Karpas-422 (cell line): ENCODE measurements around the gene LRRC4C. TPM values are rescaled to one million over a fixed set of nuclear protein-coding genes. Genes with fewer than 3 reads are reported as not detected.
"Not testable (repeated sequence)": the region's sequence is repeated elsewhere in the genome, so short reads cannot be mapped to it uniquely, and the experiment has no call there.

ENCODE experiments used
- DNase-seq: peaks from one replicate; pipeline ENCODE4 v3.0.0-alpha.2; 2015
- H2AFZ ChIP-seq: fragments of 200-600 bp; sonication (generic); 2 replicates; pipeline ENCODE4 v1.6.1; 2014; ENCODE audit warnings: antibody characterized with exemption, low read length, mixed read lengths
- H3K27ac ChIP-seq: fragments of 200-600 bp; sonication (generic); 2 replicates; pipeline ENCODE4 v1.5.1; 2014; ENCODE audit warnings: mild to moderate bottlenecking, low read length, moderate library complexity
- H3K27me3 ChIP-seq: fragments of 200-600 bp; sonication (generic); 2 replicates; pipeline ENCODE4 v1.6.1; 2014; ENCODE audit warnings: low read length, mixed read lengths
- H3K36me3 ChIP-seq: fragments of 200-600 bp; sonication (generic); 2 replicates; pipeline ENCODE4 v1.6.1; 2014; ENCODE audit warnings: low read length, mixed read lengths; ENCODE audit not compliant: insufficient read depth
- H3K4me1 ChIP-seq: fragments of 200-600 bp; sonication (generic); 2 replicates; pipeline ENCODE4 v1.6.1; 2014; ENCODE audit warnings: mild to moderate bottlenecking, low read length, mixed read lengths
- H3K4me2 ChIP-seq: fragments of 200-600 bp; sonication (generic); 2 replicates; pipeline ENCODE4 v1.6.1; 2014; ENCODE audit warnings: low read length, low read depth, mild to moderate bottlenecking; ENCODE audit not compliant: poor library complexity, severe bottlenecking
- H3K4me3 ChIP-seq: fragments of 200-600 bp; sonication (generic); 2 replicates; pipeline ENCODE4 v1.5.1; 2014; ENCODE audit warnings: mild to moderate bottlenecking, antibody characterized with exemption, low read length, mixed read lengths
- H3K79me2 ChIP-seq: fragments of 200-600 bp; sonication (generic); 2 replicates; pipeline ENCODE4 v1.6.1; 2014; ENCODE audit warnings: mild to moderate bottlenecking, low read length, mixed read lengths
- H3K9ac ChIP-seq: fragments of 200-600 bp; sonication (generic); 2 replicates; pipeline ENCODE4 v1.6.0; 2014; ENCODE audit warnings: low read length
- H3K9me2 ChIP-seq: fragments of 200-600 bp; sonication (generic), shearing (Covaris generic); replicated peaks from 2 replicates; pipeline ENCODE4 v1.6.0; 2014; ENCODE audit warnings: mild to moderate bottlenecking, low read length, moderate library complexity; ENCODE audit not compliant: insufficient read depth
- H3K9me3 ChIP-seq: fragments of 300-700, 200-600 bp; sonication (generic); 2 replicates; pipeline ENCODE4 v1.6.1; 2014; ENCODE audit warnings: low read length, mixed read lengths
- H4K20me1 ChIP-seq: fragments of 200-600 bp; sonication (generic); 2 replicates; pipeline ENCODE4 v1.6.1; 2014; ENCODE audit warnings: mild to moderate bottlenecking, antibody characterized with exemption, low read length, low read depth; ENCODE audit not compliant: insufficient read depth
- total RNA-seq: library from RNA; depleted of rRNA; stranded (reverse); fragments of >200 nt; shearing (Covaris generic); gene quantifications from 2 replicates; pipeline ENCODE4 v1.2.3, GENCODE V29; 2014; ENCODE audit warnings: low replicate concordance

The LRRC4C gene
- total RNA-seq, 1 experiment from 2014 or later: not detected

GRCh38 chr11:40958707-40959106 lies 500.7 kb downstream of the LRRC4C start:
- H3K4me1 ChIP-seq: no peaks in the 10 kb centered on the region
- H3K9me3 ChIP-seq: peaks cover 28% of the 10 kb centered on the region
- H3K27me3 ChIP-seq: no peaks in the 10 kb centered on the region
- no peaks in the 10 kb centered on the region for H3K79me2 ChIP-seq
- no peaks in the 10 kb centered on the region for H4K20me1 ChIP-seq
- no peak overlapping the region for H3K9ac ChIP-seq
- no peak overlapping the region for H3K4me3 ChIP-seq
- no peak overlapping the region for H3K27ac ChIP-seq
- no peak for DNase-seq
- no peaks in the 10 kb centered on the region for H3K9me2 ChIP-seq
- no peak overlapping the region for H3K4me2 ChIP-seq
- H3K36me3 ChIP-seq: no peaks in the 10 kb centered on the region
- H2AFZ ChIP-seq: no peak overlapping the region

- H3K36me3 ChIP-seq: no peaks in the 10 kb centered on the region
- H3K4me1 ChIP-seq: no peaks in the 10 kb centered on the region
- no peaks in the 10 kb centered on the region for H3K79me2 ChIP-seq
- peaks cover 31% of the 10 kb centered on the region for H3K9me3 ChIP-seq
- H3K9me2 ChIP-seq: no peaks in the 10 kb centered on the region
- H4K20me1 ChIP-seq: no peaks in the 10 kb centered on the region
- no peak for DNase-seq
- H3K4me3 ChIP-seq: no peak overlapping the region
- no peak overlapping the region for H2AFZ ChIP-seq
- H3K27ac ChIP-seq: no peak overlapping the region
- H3K4me2 ChIP-seq: no peak overlapping the region
- H3K9ac ChIP-seq: no peak overlapping the region
- no peaks in the 10 kb centered on the region for H3K27me3 ChIP-seq
Measured at GRCh38 chr11:40952479-40952878, 507.0 kb downstream of the LRRC4C start.

DNA sequence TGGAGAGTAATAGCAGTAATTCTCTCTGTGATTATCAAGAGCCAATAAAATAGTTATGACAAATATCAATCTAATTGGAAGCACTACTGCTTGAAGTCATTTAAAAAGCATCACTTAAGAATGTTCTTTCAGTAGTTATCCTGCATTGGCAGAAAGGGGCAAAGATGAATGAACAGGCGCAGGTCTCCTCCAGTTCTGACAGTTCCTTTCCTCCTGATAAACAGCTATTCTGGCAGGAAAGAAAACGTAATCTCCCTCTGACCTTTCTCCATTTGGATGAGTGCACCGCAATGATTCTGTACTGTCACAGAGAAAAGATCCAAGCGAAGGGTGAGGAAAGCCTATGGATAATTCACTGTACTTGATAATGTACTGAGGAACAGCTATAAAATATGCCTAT lies 521.5 kb downstream of the LRRC4C start:
- Histone ChIP-seq H3K27ac (no peak overlapping the region), H3K4me2 (no peak overlapping the region), H3K36me3 (no peaks in the 10 kb centered on the region), H3K9me3 (peaks cover 35% of the 10 kb centered on the region), H4K20me1 (no peaks in the 10 kb centered on the region), H3K4me3 (no peak overlapping the region), H3K9me2 (no peaks in the 10 kb centered on the region; the same call in 1 of the 2 replicates), H3K9ac (no peak overlapping the region), H2AFZ (no peak overlapping the region), H3K4me1 (no peaks in the 10 kb centered on the region), H3K27me3 (no peaks in the 10 kb centered on the region), H3K79me2 (no peaks in the 10 kb centered on the region)
- no peak for DNase-seq

DNA sequence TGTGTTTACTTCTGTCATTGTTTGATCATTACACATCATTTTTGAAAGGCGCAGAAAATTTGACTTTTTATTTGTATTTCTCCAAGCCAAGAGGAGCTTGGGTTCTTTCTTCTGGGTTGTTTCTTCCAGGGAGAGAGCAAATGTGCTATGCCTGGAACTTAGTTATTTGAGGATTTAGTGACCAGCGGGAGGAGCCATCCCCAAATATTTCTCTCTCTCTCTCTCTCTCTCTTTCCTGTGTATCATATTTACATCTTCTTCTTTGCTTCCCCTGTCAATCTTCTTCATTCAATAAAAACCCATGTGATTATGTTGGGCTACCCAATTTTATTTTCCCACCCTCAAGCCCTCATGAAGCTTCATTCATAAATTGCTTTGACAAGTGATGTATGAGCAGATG lies 534.5 kb downstream of the LRRC4C start:
- Histone ChIP-seq H3K4me3 (no peak overlapping the region), H3K27ac (no peak overlapping the region), H3K36me3 (no peaks in the 10 kb centered on the region), H3K9me2 (no peaks in the 10 kb centered on the region), H4K20me1 (no peaks in the 10 kb centered on the region), H2AFZ (no peak overlapping the region), H3K9me3 (peaks cover 24% of the 10 kb centered on the region), H3K9ac (no peak overlapping the region), H3K4me1 (no peaks in the 10 kb centered on the region), H3K27me3 (no peaks in the 10 kb centered on the region), H3K79me2 (no peaks in the 10 kb centered on the region), H3K4me2 (no peak overlapping the region)
- no peak for DNase-seq

- no peaks in the 10 kb centered on the region for H4K20me1 ChIP-seq
- no peak overlapping the region for H3K27ac ChIP-seq
- H3K4me3 ChIP-seq: no peak overlapping the region
- no peaks in the 10 kb centered on the region for H3K4me1 ChIP-seq
- H3K79me2 ChIP-seq: no peaks in the 10 kb centered on the region
- no peak overlapping the region for H3K9ac ChIP-seq
- H3K27me3 ChIP-seq: no peaks in the 10 kb centered on the region
- H3K9me3 ChIP-seq: peaks cover 34% of the 10 kb centered on the region
- no peaks in the 10 kb centered on the region for H3K36me3 ChIP-seq
- no peak overlapping the region for H3K4me2 ChIP-seq
- DNase-seq: no peak
- no peaks in the 10 kb centered on the region for H3K9me2 ChIP-seq
- no peak overlapping the region for H2AFZ ChIP-seq
Measured at GRCh38 chr11:40921246-40921645, 538.2 kb downstream of the LRRC4C start.

DNA sequence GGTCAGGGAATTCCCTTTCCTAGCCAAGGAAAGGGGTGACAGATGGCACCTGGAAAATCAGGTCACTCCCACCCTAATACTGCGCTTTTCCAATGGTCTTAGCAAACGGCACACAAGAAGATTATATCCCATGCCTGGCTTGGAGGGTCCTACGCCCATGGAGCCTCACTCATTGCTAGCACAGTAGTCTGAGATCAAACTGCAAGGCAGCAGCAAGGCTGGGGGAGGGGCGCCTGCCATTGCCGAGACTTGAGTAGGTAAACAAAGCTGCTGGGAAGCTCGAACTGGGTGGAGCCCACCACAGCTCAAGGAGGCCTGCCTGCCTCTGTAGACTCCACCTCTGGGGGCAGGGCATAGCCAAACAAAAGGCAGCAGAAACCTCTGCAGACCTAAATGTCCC lies 548.7 kb downstream of the LRRC4C start:
- not testable (repeated sequence) for DNase-seq, H3K9ac ChIP-seq, H3K27me3 ChIP-seq, H2AFZ ChIP-seq, H3K4me1 ChIP-seq, H3K36me3 ChIP-seq, H3K4me2 ChIP-seq, H3K79me2 ChIP-seq, H4K20me1 ChIP-seq, H3K4me3 ChIP-seq, H3K9me2 ChIP-seq, H3K27ac ChIP-seq
- H3K9me3 ChIP-seq: peaks cover 20% of the 10 kb centered on the region

DNA sequence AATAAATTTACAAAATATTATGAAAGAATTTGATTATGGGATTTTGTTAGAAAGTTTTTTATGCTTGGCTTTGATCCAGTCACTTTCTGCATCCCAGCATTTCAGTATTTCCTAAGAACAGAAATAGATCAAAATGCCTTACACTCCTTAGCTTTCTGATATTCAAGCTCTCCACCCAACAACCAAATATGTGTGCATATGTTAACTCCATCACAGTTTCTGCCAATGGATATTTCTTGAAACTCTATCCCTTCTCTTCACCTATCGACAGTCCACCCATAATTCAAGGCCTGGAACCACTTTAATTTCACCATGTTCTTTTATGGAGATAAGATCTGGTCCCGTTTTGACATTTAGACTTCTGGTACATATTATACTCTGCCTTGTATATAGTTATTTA lies 565.0 kb downstream of the LRRC4C start:
- H3K27me3 ChIP-seq: no peaks in the 10 kb centered on the region
- peaks cover 12% of the 10 kb centered on the region for H3K9me3 ChIP-seq
- no peaks in the 10 kb centered on the region for H3K9me2 ChIP-seq
- H2AFZ ChIP-seq: no peak overlapping the region
- DNase-seq: no peak
- H3K4me1 ChIP-seq: no peaks in the 10 kb centered on the region
- no peak overlapping the region for H3K9ac ChIP-seq
- H4K20me1 ChIP-seq: no peaks in the 10 kb centered on the region
- no peaks in the 10 kb centered on the region for H3K79me2 ChIP-seq
- H3K36me3 ChIP-seq: no peaks in the 10 kb centered on the region
- H3K4me3 ChIP-seq: no peak overlapping the region
- no peak overlapping the region for H3K27ac ChIP-seq
- no peak overlapping the region for H3K4me2 ChIP-seq

DNA sequence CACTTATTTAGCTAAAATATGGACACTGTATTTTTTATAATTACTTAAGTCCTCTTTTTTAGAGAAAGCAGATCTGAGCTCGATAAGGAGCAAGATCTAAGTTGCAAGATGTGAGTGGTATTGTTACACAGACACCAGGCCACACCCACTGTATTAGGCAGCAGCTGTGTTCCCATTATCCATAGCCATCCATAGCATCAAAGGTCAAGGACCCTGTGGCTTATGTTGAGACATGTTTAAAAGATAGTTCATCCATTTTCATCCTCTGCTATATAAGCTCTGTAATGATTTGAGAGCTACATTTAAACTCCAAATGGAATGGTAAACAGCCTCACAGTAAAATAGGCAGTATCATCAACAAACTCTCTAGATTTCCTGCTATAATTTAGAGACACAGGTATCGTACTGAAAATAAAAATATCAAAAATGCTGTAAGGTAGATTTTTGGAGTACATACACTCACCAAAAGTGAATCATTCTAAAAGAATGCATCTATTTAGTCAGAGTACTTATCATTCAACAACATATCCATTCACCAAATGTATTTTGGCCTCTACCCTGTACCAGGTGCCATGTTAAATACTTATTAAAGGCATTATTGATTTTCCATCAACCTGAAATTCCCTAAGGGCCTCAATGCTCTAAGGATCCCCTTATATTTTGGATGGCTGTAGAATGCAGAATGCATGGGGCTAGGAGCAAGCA lies 574.0 kb downstream of the LRRC4C start:
- Histone ChIP-seq H3K9ac (no peak overlapping the region), H3K4me3 (no peak overlapping the region), H3K9me3 (peaks cover 25% of the 10 kb centered on the region)

More for the DNA sequence above, 574.0 kb downstream of the LRRC4C start:
- Histone ChIP-seq H4K20me1 (no peaks in the 10 kb centered on the region), H3K27me3 (no peaks in the 10 kb centered on the region), H3K4me2 (no peak overlapping the region), H3K79me2 (no peaks in the 10 kb centered on the region), H3K36me3 (no peaks in the 10 kb centered on the region), H3K4me1 (no peaks in the 10 kb centered on the region), H2AFZ (no peak overlapping the region), H3K27ac (no peak overlapping the region), H3K9me2 (no peaks in the 10 kb centered on the region)
- DNase-seq: no peak
